Liver (tissue), 3 donors: ENCODE results near the gene ZNF559.

Experiments used
- ATF3 ChIP-seq: IDR thresholded peaks from 2 replicates; pipeline ENCODE4 v1.6.1; 2016; ENCODE audit warnings: antibody characterized with exemption
- CTCF ChIP-seq: fragments of 150-350 bp; IDR thresholded peaks from 2 replicates; pipeline ENCODE4 v1.5.1; 2017; ENCODE audit warnings: improper control_type of control experiment, low read depth, low read length; ENCODE audit not compliant: missing input control
- EGR1 ChIP-seq, 2 donors: IDR thresholded peaks; 2 replicates each; pipeline ENCODE4 v1.6.1; 2016 to 2018; ENCODE audit warnings: antibody characterized with exemption in 2 of 2, low read depth in 2 of 2
- GABPA ChIP-seq, 2 donors: IDR thresholded peaks in 1 of 2; conservative IDR thresholded peaks in 1 of 2; 2 replicates each; pipeline ENCODE4 v1.6.1; 2016; ENCODE audit warnings: antibody characterized with exemption in 2 of 2, mild to moderate bottlenecking in 1 of 2, moderate library complexity in 1 of 2
- MAX ChIP-seq: IDR thresholded peaks from 2 replicates; pipeline ENCODE4 v1.6.1; 2016; ENCODE audit warnings: antibody characterized with exemption
- RAD21 ChIP-seq, 2 donors: IDR thresholded peaks; 2 replicates each; pipeline ENCODE4 v1.6.1; 2016; ENCODE audit warnings: antibody characterized with exemption in 2 of 2, mild to moderate bottlenecking in 2 of 2
- REST ChIP-seq: IDR thresholded peaks from 2 replicates; pipeline ENCODE4 v1.6.1; 2016; ENCODE audit warnings: antibody characterized with exemption, mild to moderate bottlenecking
- SP1 ChIP-seq: IDR thresholded peaks from 2 replicates; pipeline ENCODE4 v1.6.1; 2018; ENCODE audit warnings: antibody characterized with exemption, mild to moderate bottlenecking
- TAF1 ChIP-seq: conservative IDR thresholded peaks from 2 replicates; pipeline ENCODE4 v1.6.1; 2016; ENCODE audit warnings: antibody characterized with exemption, mild to moderate bottlenecking
- YY1 ChIP-seq: IDR thresholded peaks from 2 replicates; pipeline ENCODE4 v1.6.1; 2016; ENCODE audit warnings: antibody characterized with exemption, mild to moderate bottlenecking
- donor health status: healthy.
- donor health status: healthy.

GRCh38 chr19:9345005-9345404, 21.0 kb downstream of the ZNF559 start:
- TF ChIP-seq REST, result no peak
- TF ChIP-seq ATF3, result no peak
- no peak for TF ChIP-seq MAX
- no peak for TF ChIP-seq CTCF
- TF ChIP-seq TAF1, result no peak
- no peak for TF ChIP-seq YY1
- no peak for TF ChIP-seq GABPA (IDR thresholded peaks at IDR 0.05 in 1 of 2, conservative IDR thresholded peaks at IDR 0.05 in 1 of 2)
- no peak for TF ChIP-seq RAD21 (IDR thresholded peaks at IDR 0.05)
- no peak for TF ChIP-seq SP1
- no peak for TF ChIP-seq EGR1 (IDR thresholded peaks at IDR 0.05; ENCODE audit: low read depth in 2 of 2)
